ENCODE measurements around the gene B3GAT1.

Gene B3GAT1

DNA sequence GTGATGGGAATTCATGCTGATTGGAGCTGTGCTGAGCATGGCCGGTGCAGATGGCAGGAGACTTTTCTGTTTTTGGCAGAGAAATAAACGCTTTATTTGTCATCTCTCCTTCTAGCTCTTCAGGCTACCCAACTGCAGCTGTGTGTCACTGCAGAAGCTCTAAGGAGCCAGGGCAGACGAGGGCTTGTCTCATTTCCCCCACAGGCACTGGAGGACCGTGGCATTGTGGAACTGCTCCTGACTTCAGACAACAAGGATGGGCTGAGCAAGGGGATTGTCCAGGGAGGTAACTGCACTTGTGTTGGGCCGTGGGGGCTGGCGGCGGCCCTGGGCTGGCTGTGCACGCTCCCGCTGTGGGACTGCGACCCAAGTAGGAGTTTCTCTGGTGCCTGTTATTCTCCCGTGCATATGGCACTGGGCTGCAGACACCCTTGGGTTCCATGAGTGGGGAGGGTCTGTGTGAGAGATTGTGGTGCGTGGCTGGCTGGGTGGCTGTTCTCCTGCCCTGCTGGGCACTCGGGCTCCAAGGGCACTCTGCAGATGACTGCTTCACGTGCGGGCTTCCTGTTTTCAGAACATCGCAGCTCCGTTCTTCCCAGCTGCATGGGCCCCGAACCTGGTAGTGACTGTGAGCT lies 53.1 kb downstream of the B3GAT1 start:
- WGBS (ENCODE audit: insufficient coverage), result 98% methylated on average over 16 of the region's 18 CpGs
- H3K36me3 ChIP-seq (ENCODE audit: control insufficient read depth in 4 of 4, insufficient read depth in 4 of 4, low read length in 3 of 4), result no peaks in the 10 kb centered on the region
- H3K4me1 ChIP-seq (ENCODE audit: control extremely low read depth in 1 of 4, control insufficient read depth in 4 of 4, insufficient read depth in 4 of 4, low read length in 3 of 4), result peaks cover 0 to 8% (median 5%) of the 10 kb centered on the region in 4 experiments
- CTCF ChIA-PET, result interaction anchor here (1.0 to 1.4 kb wide), 3 partner anchors 13 to 565 kb away, joined by 3 to 5 read pairs (median 3); no protein-coding TSS in a partner anchor
- H3K27ac ChIP-seq (ENCODE audit: insufficient read depth in 1 of 2, low read depth in 1 of 2, low read length in 2 of 2, poor library complexity in 1 of 2, severe bottlenecking in 2 of 2), result no peak overlapping the region
- H3K4me3 ChIP-seq (ENCODE audit: control insufficient read depth in 1 of 7, extremely low read depth in 1 of 7, insufficient read depth in 4 of 7, low read depth in 2 of 7, low read length in 6 of 7), result no peak overlapping the region
- no peak for DNase-seq
- no peaks in the 10 kb centered on the region for H3K9me3 ChIP-seq (ENCODE audit: control extremely low read depth in 1 of 5, control insufficient read depth in 4 of 5, insufficient read depth in 2 of 5, low read depth in 1 of 5, low read length in 4 of 5)
- H3K27me3 ChIP-seq (replicated peaks in 2 of 5; ENCODE audit: control insufficient read depth in 4 of 5, insufficient read depth in 5 of 5, low read length in 4 of 5), result peaks cover 0 to 6% (median 0%) of the 10 kb centered on the region in 5 experiments
- POLR2A ChIA-PET, result no interaction called here

DNA sequence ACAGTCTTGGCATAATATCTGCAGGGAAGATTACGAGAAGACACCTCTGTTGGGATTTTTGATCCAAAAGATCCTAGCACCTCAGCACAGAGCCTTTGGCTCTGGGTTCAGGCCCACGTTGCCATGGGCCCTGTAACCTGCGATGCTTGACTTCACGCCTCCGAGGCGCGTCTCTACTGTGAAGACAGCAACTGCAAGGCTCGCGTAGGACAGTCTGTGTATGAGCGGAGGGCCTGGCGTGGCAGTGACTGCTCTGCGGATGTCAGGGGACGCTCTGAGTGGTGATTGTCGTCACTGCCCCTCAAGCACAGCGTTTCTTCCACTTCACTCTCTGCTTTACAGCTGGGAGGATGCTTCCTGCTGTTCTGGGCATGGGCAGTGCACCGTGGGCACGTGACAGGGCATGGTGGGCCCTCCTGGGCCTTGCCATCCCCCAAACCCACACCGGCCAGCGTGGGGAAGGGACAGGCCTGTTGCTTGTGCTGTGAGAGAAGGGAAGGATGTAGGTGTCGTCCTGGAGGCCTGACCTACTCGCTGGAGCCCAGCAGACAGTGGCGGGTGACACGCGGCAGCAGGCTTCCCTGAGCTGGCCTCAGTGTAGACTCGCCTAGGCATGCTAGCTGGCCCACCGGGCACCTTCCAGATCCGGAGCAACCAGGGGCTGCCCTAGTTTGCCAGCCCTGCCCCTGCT lies 53.7 kb downstream of the B3GAT1 start:
- Histone ChIP-seq H3K36me3 (ENCODE audit: control insufficient read depth in 4 of 4, insufficient read depth in 4 of 4, low read length in 3 of 4) (no peaks in the 10 kb centered on the region), H3K9me3 (ENCODE audit: control extremely low read depth in 1 of 5, control insufficient read depth in 4 of 5, insufficient read depth in 2 of 5, low read depth in 1 of 5, low read length in 4 of 5) (no peaks in the 10 kb centered on the region), H3K27me3 (replicated peaks in 2 of 5; ENCODE audit: control insufficient read depth in 4 of 5, insufficient read depth in 5 of 5, low read length in 4 of 5) (peaks cover 0 to 6% (median 0%) of the 10 kb centered on the region in 5 experiments), H3K27ac (ENCODE audit: insufficient read depth in 1 of 2, low read depth in 1 of 2, low read length in 2 of 2, poor library complexity in 1 of 2, severe bottlenecking in 2 of 2) (no peak overlapping the region), H3K4me1 (ENCODE audit: control extremely low read depth in 1 of 4, control insufficient read depth in 4 of 4, insufficient read depth in 4 of 4, low read length in 3 of 4) (peaks cover 0 to 8% (median 5%) of the 10 kb centered on the region in 4 experiments), H3K4me3 (ENCODE audit: control insufficient read depth in 1 of 7, extremely low read depth in 1 of 7, insufficient read depth in 4 of 7, low read depth in 2 of 7, low read length in 6 of 7) (no peak overlapping the region)
- ChIA-PET POLR2A (no interaction called here), CTCF (no interaction called here)
- no peak for DNase-seq
- 95% methylated on average over 25 of the region's 27 CpGs for WGBS (ENCODE audit: insufficient coverage)

DNA sequence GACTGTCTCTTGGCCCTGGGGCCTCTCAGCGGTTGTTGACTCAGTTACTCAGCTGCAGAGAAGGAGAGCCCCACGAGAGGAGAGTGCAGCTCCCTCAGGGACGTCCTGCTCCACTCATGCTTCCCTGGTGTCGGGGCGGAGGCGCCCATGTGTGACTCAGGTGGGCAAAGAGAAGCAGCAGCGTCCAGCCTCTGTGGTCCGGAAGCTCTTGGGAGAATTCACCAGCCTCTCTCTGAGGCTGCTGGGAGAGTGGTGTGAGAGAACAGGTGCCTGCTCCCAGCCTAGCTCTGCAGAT lies 54.5 kb downstream of the B3GAT1 start:
- H3K4me1 ChIP-seq (ENCODE audit: control extremely low read depth in 1 of 4, control insufficient read depth in 4 of 4, insufficient read depth in 4 of 4, low read length in 3 of 4), result peaks cover 0 to 8% (median 5%) of the 10 kb centered on the region in 4 experiments
- no peaks in the 10 kb centered on the region for H3K36me3 ChIP-seq (ENCODE audit: control insufficient read depth in 4 of 4, insufficient read depth in 4 of 4, low read length in 3 of 4)
- ChIA-PET POLR2A (interaction anchor here (0.6 kb wide), 1 partner anchor 280 kb away, joined by 4 read pairs; no protein-coding TSS in a partner anchor), CTCF (no interaction called here)
- H3K9me3 ChIP-seq (ENCODE audit: control extremely low read depth in 1 of 5, control insufficient read depth in 4 of 5, insufficient read depth in 2 of 5, low read depth in 1 of 5, low read length in 4 of 5), result no peaks in the 10 kb centered on the region
- H3K4me3 ChIP-seq (ENCODE audit: control insufficient read depth in 1 of 7, extremely low read depth in 1 of 7, insufficient read depth in 4 of 7, low read depth in 2 of 7, low read length in 6 of 7), result no peak overlapping the region
- no peak for DNase-seq
- WGBS (ENCODE audit: insufficient coverage), result 92% methylated on average over 4 of the region's 8 CpGs
- H3K27ac ChIP-seq (ENCODE audit: insufficient read depth in 1 of 2, low read depth in 1 of 2, low read length in 2 of 2, poor library complexity in 1 of 2, severe bottlenecking in 2 of 2), result no peak overlapping the region
- peaks cover 0 to 6% (median 0%) of the 10 kb centered on the region in 5 experiments for H3K27me3 ChIP-seq (replicated peaks in 2 of 5; ENCODE audit: control insufficient read depth in 4 of 5, insufficient read depth in 5 of 5, low read length in 4 of 5)

DNA sequence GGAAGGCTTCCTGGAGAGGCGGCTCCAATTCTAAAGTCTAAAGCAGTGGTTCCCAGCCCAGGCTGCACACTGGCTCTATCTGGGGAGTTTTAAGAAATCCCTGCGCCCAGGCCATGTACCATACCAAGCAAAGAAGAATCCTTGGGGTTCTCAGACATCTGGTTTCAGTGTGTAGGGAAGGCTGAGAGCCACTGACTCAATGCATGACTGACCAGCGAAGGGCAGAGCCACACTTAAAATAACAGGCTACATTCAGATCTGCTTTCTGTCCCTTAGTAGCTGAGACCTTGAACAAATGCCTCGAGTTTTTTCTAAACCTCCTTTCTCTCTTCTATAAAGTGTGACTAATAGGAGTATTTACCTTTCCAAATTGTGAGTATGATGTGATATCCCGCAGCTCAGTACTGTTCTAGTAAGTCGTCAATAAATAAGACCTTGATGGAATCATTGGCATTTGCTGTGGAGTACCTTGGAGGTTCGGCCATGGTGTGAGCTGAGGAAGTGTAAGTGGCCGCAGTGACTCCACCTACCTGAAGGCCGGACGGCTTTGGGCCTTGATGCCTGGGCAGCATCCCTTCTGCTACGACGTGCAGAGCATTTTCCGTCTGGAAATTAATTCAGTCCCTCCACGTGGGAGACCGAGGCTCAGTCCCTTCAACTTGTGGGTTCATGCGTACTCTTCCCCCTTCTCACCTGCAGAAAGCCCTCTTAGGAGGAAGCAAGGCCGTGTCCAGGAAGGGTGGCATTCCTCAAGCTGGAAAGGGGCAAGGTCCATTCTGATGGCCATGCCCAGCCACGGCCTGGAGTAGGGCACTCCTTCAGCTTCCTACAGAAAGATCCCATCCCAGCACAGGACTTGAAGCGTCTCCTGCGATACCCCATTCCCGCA lies 55.1 kb downstream of the B3GAT1 start:
- Histone ChIP-seq H3K27ac (ENCODE audit: insufficient read depth in 1 of 2, low read depth in 1 of 2, low read length in 2 of 2, poor library complexity in 1 of 2, severe bottlenecking in 2 of 2) (no peak overlapping the region), H3K4me3 (ENCODE audit: control insufficient read depth in 1 of 7, extremely low read depth in 1 of 7, insufficient read depth in 4 of 7, low read depth in 2 of 7, low read length in 6 of 7) (no peak overlapping the region), H3K27me3 (replicated peaks in 2 of 5; ENCODE audit: control insufficient read depth in 4 of 5, insufficient read depth in 5 of 5, low read length in 4 of 5) (peaks cover 0 to 6% (median 0%) of the 10 kb centered on the region in 5 experiments), H3K9me3 (ENCODE audit: control extremely low read depth in 1 of 5, control insufficient read depth in 4 of 5, insufficient read depth in 2 of 5, low read depth in 1 of 5, low read length in 4 of 5) (no peaks in the 10 kb centered on the region), H3K4me1 (ENCODE audit: control extremely low read depth in 1 of 4, control insufficient read depth in 4 of 4, insufficient read depth in 4 of 4, low read length in 3 of 4) (peaks cover 0 to 8% (median 5%) of the 10 kb centered on the region in 4 experiments), H3K36me3 (ENCODE audit: control insufficient read depth in 4 of 4, insufficient read depth in 4 of 4, low read length in 3 of 4) (no peaks in the 10 kb centered on the region)
- POLR2A ChIA-PET, result interaction anchor here (0.6 kb wide), 1 partner anchor 279 kb away, joined by 4 read pairs; no protein-coding TSS in a partner anchor
- 97% methylated on average over 19 of the region's 21 CpGs for WGBS (ENCODE audit: insufficient coverage)
- DNase-seq, result no peak
- CTCF ChIA-PET, result no interaction called here

DNA sequence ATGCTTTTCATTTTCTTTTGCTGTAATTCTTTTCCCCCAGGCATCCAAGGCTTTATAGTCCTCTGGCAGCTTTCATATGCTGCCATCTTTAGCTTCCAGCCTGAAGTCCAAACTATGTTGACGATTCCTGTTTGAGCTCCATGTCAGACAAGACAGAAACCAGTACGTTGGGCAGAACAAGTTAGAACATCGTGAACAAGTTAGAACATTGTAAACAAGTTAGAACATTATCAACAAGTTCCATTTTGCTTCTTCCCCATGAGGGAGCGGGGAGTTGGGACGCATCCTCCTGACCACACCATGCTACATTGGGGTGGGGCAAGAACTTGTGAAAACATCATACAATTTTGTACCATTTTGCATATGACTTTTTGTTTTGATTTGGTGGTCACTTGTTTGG lies 56.4 kb downstream of the B3GAT1 start:
- no peaks in the 10 kb centered on the region for H3K36me3 ChIP-seq (ENCODE audit: control insufficient read depth in 4 of 4, insufficient read depth in 4 of 4, low read length in 3 of 4)
- peak overlapping the region in 1 of 2 experiments; percentile 56 for H3K27ac ChIP-seq (ENCODE audit: insufficient read depth in 1 of 2, low read depth in 1 of 2, low read length in 2 of 2, poor library complexity in 1 of 2, severe bottlenecking in 2 of 2)
- CTCF ChIA-PET, result no interaction called here
- POLR2A ChIA-PET, result no interaction called here
- 92% methylated on average over 4 of the region's 5 CpGs for WGBS (ENCODE audit: insufficient coverage)
- DNase-seq, result no peak
- H3K27me3 ChIP-seq (replicated peaks in 2 of 5; ENCODE audit: control insufficient read depth in 4 of 5, insufficient read depth in 5 of 5, low read length in 4 of 5), result no peaks in the 10 kb centered on the region
- H3K4me3 ChIP-seq (ENCODE audit: control insufficient read depth in 1 of 7, extremely low read depth in 1 of 7, insufficient read depth in 4 of 7, low read depth in 2 of 7, low read length in 6 of 7), result no peak overlapping the region
- no peaks in the 10 kb centered on the region for H3K9me3 ChIP-seq (ENCODE audit: control extremely low read depth in 1 of 5, control insufficient read depth in 4 of 5, insufficient read depth in 2 of 5, low read depth in 1 of 5, low read length in 4 of 5)
- peaks cover 0 to 8% (median 5%) of the 10 kb centered on the region in 4 experiments for H3K4me1 ChIP-seq (ENCODE audit: control extremely low read depth in 1 of 4, control insufficient read depth in 4 of 4, insufficient read depth in 4 of 4, low read length in 3 of 4)

DNA sequence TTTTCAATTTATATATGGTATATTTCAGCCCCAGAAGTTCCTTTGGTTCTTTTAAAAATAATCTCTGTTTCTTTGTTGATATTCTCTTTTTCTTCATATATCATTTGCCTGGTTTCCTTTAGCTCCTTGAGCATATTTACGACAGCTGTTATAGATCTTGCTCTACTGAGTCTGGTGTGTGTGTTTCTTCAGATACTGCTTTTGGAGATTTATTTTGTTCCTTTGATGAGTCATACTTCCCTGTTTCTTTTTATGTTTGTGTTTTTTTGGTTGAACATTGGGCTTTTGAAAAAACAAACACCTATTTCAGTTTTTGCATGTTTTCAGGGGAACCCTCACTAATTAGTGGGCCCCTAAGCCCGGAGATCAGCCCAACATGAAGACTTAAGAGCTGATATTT lies 56.9 kb downstream of the B3GAT1 start:
- no peaks in the 10 kb centered on the region for H3K27me3 ChIP-seq (replicated peaks in 2 of 5; ENCODE audit: control insufficient read depth in 4 of 5, insufficient read depth in 5 of 5, low read length in 4 of 5)
- ChIA-PET POLR2A (no interaction called here), CTCF (no interaction called here)
- H3K4me3 ChIP-seq (ENCODE audit: control insufficient read depth in 1 of 7, extremely low read depth in 1 of 7, insufficient read depth in 4 of 7, low read depth in 2 of 7, low read length in 6 of 7), result no peak overlapping the region
- no CpG with 5 or more reads among the region's 2 CpGs for WGBS (ENCODE audit: insufficient coverage)
- no peaks in the 10 kb centered on the region for H3K36me3 ChIP-seq (ENCODE audit: control insufficient read depth in 4 of 4, insufficient read depth in 4 of 4, low read length in 3 of 4)
- peak in 2 of 3 donors; percentile 4 to 29 for DNase-seq
- H3K27ac ChIP-seq (ENCODE audit: insufficient read depth in 1 of 2, low read depth in 1 of 2, low read length in 2 of 2, poor library complexity in 1 of 2, severe bottlenecking in 2 of 2), result peak overlapping the region in 1 of 2 experiments; percentile 56
- H3K9me3 ChIP-seq (ENCODE audit: control extremely low read depth in 1 of 5, control insufficient read depth in 4 of 5, insufficient read depth in 2 of 5, low read depth in 1 of 5, low read length in 4 of 5), result no peaks in the 10 kb centered on the region
- peaks cover 0 to 5% (median 3%) of the 10 kb centered on the region in 4 experiments for H3K4me1 ChIP-seq (ENCODE audit: control extremely low read depth in 1 of 4, control insufficient read depth in 4 of 4, insufficient read depth in 4 of 4, low read length in 3 of 4)
